Adipocyte (in vitro differentiated cells): Measurements from ENCODE around the gene SHC3.

Source experiments
- DNase-seq: peaks from one replicate; pipeline ENCODE4 v3.0.0-alpha.2; 2015; ENCODE audit warnings: low read depth
- H3K27me3 ChIP-seq: replicated peaks from 2 replicates; pipeline ENCODE4 v1.7.0; 2013; ENCODE audit warnings: mild to moderate bottlenecking, low read length, moderate library complexity; ENCODE audit not compliant: control insufficient read depth, insufficient read depth
- H3K36me3 ChIP-seq: 2 replicates; pipeline ENCODE4 v1.7.0; 2013; ENCODE audit warnings: low read length, mild to moderate bottlenecking, moderate library complexity; ENCODE audit not compliant: control insufficient read depth, insufficient read depth, severe bottlenecking
- H3K4me1 ChIP-seq: 2 replicates; pipeline ENCODE4 v1.7.0; 2013; ENCODE audit warnings: mild to moderate bottlenecking, low read length, moderate library complexity; ENCODE audit not compliant: control insufficient read depth, insufficient read depth
- H3K4me3 ChIP-seq: 2 replicates; pipeline ENCODE4 v1.7.0; 2013; ENCODE audit warnings: mild to moderate bottlenecking, low read length, moderate library complexity
- H3K9ac ChIP-seq: 2 replicates; pipeline ENCODE4 v1.7.0; 2013; ENCODE audit warnings: mild to moderate bottlenecking, low read length, moderate library complexity
- H3K9me3 ChIP-seq: 2 replicates; pipeline ENCODE4 v1.7.0; 2013; ENCODE audit warnings: mild to moderate bottlenecking, low read length, moderate library complexity; ENCODE audit not compliant: control insufficient read depth

SHC3 gene

GRCh38 chr9:88978034-88978433 is 200.6 kb downstream of the SHC3 start:
- H3K4me3 ChIP-seq, result no peak overlapping the region
- H3K4me1 ChIP-seq, result peaks cover 29% of the 10 kb centered on the region
- H3K36me3 ChIP-seq, result no peaks in the 10 kb centered on the region
- H3K9ac ChIP-seq, result no peak overlapping the region
- peaks cover 8% of the 10 kb centered on the region for H3K9me3 ChIP-seq
- no peaks in the 10 kb centered on the region for H3K27me3 ChIP-seq
- no peak for DNase-seq

GRCh38 chr9:88976890-88977257 is 201.7 kb downstream of the SHC3 start:
- H3K9ac ChIP-seq, result no peak overlapping the region
- DNase-seq, result no peak
- H3K36me3 ChIP-seq, result no peaks in the 10 kb centered on the region
- H3K9me3 ChIP-seq, result peaks cover 8% of the 10 kb centered on the region
- H3K27me3 ChIP-seq, result no peaks in the 10 kb centered on the region
- H3K4me3 ChIP-seq, result no peak overlapping the region
- H3K4me1 ChIP-seq, result peaks cover 29% of the 10 kb centered on the region

GRCh38 chr9:88975966-88976889 is 202.4 kb downstream of the SHC3 start:
- Histone ChIP-seq H3K9me3 (peaks cover 6% of the 10 kb centered on the region), H3K9ac (no peak overlapping the region), H3K4me3 (no peak overlapping the region), H3K36me3 (no peaks in the 10 kb centered on the region), H3K27me3 (peaks cover 3% of the 10 kb centered on the region), H3K4me1 (peaks cover 25% of the 10 kb centered on the region)
- no peak for DNase-seq

- peaks cover 6% of the 10 kb centered on the region for H3K9me3 ChIP-seq
- H3K27me3 ChIP-seq, result peaks cover 12% of the 10 kb centered on the region
- no peak overlapping the region for H3K4me3 ChIP-seq
- DNase-seq, result no peak
- peaks cover 12% of the 10 kb centered on the region for H3K4me1 ChIP-seq
- H3K9ac ChIP-seq, result no peak overlapping the region
- H3K36me3 ChIP-seq, result no peaks in the 10 kb centered on the region
Measured at GRCh38 chr9:88974641-88975040, 204.0 kb downstream of the SHC3 start.

GRCh38 chr9:88973281-88974045 is 205.2 kb downstream of the SHC3 start:
- peaks cover 6% of the 10 kb centered on the region for H3K9me3 ChIP-seq
- H3K4me3 ChIP-seq, result no peak overlapping the region
- no peak for DNase-seq

GRCh38 chr9:88972401-88972800 is 206.2 kb downstream of the SHC3 start:
- H3K9me3 ChIP-seq, result peaks cover 6% of the 10 kb centered on the region
- no peaks in the 10 kb centered on the region for H3K4me1 ChIP-seq
- no peak for DNase-seq
- H3K36me3 ChIP-seq, result no peaks in the 10 kb centered on the region
- H3K4me3 ChIP-seq, result no peak overlapping the region
- H3K9ac ChIP-seq, result no peak overlapping the region
- H3K27me3 ChIP-seq, result peaks cover 25% of the 10 kb centered on the region

More at GRCh38 chr9:88973281-88974045, 205.2 kb downstream of the SHC3 start:
- H3K4me1 ChIP-seq, result peaks cover under 1% of the 10 kb centered on the region
- H3K9ac ChIP-seq, result no peak overlapping the region
- H3K36me3 ChIP-seq, result no peaks in the 10 kb centered on the region
- peaks cover 24% of the 10 kb centered on the region for H3K27me3 ChIP-seq

- no peaks in the 10 kb centered on the region for H3K4me1 ChIP-seq
- H3K4me3 ChIP-seq, result no peak overlapping the region
- H3K27me3 ChIP-seq, result peaks cover 25% of the 10 kb centered on the region
- H3K9ac ChIP-seq, result no peak overlapping the region
- no peaks in the 10 kb centered on the region for H3K36me3 ChIP-seq
- peaks cover 6% of the 10 kb centered on the region for H3K9me3 ChIP-seq
- no peak for DNase-seq
Measured at GRCh38 chr9:88971131-88971960, 207.3 kb downstream of the SHC3 start.

GRCh38 chr9:88969646-88970373 is 208.8 kb downstream of the SHC3 start:
- Histone ChIP-seq H3K9ac (no peak overlapping the region), H3K36me3 (no peaks in the 10 kb centered on the region), H3K27me3 (peaks cover 25% of the 10 kb centered on the region), H3K4me1 (no peaks in the 10 kb centered on the region), H3K4me3 (no peak overlapping the region), H3K9me3 (peaks cover 6% of the 10 kb centered on the region)
- DNase-seq, result no peak

- no peaks in the 10 kb centered on the region for H3K4me1 ChIP-seq
- no peak overlapping the region for H3K9ac ChIP-seq
- DNase-seq, result no peak
- peaks cover 7% of the 10 kb centered on the region for H3K9me3 ChIP-seq
- no peak overlapping the region for H3K4me3 ChIP-seq
- peaks cover 25% of the 10 kb centered on the region for H3K27me3 ChIP-seq
- H3K36me3 ChIP-seq, result no peaks in the 10 kb centered on the region
Measured at GRCh38 chr9:88968799-88969198, 209.8 kb downstream of the SHC3 start.

- no peaks in the 10 kb centered on the region for H3K36me3 ChIP-seq
- peaks cover 25% of the 10 kb centered on the region for H3K27me3 ChIP-seq
- DNase-seq, result no peak
- H3K4me1 ChIP-seq, result no peaks in the 10 kb centered on the region
- peaks cover 4% of the 10 kb centered on the region for H3K9me3 ChIP-seq
- H3K9ac ChIP-seq, result no peak overlapping the region
- no peak overlapping the region for H3K4me3 ChIP-seq
Measured at GRCh38 chr9:88966894-88967676, 211.5 kb downstream of the SHC3 start.
